AG09309 (cell line): ENCODE results near the gene TNFRSF6B.
"Not testable (repeated sequence)": the region's sequence is repeated elsewhere in the genome, so short reads cannot be mapped to it uniquely, and the experiment has no call there.

Experiments
- DNase-seq: peaks from one replicate; pipeline ENCODE4 v3.0.0-alpha.2; 2010; ENCODE audit warnings: low read depth
- H3K4me3 ChIP-seq: 2 replicates; pipeline ENCODE4 v1.5.1; 2011; ENCODE audit warnings: mild to moderate bottlenecking, low read depth, low read length, moderate library complexity; ENCODE audit not compliant: control insufficient read depth
- CTCF ChIP-seq: IDR thresholded peaks from 2 replicates; pipeline ENCODE4 v1.5.1; 2011; ENCODE audit warnings: mild to moderate bottlenecking, low read depth, low read length, inconsistent platforms; ENCODE audit not compliant: insufficient read depth, control insufficient read depth; ENCODE audit errors: missing control alignments

Gene TNFRSF6B

DNA sequence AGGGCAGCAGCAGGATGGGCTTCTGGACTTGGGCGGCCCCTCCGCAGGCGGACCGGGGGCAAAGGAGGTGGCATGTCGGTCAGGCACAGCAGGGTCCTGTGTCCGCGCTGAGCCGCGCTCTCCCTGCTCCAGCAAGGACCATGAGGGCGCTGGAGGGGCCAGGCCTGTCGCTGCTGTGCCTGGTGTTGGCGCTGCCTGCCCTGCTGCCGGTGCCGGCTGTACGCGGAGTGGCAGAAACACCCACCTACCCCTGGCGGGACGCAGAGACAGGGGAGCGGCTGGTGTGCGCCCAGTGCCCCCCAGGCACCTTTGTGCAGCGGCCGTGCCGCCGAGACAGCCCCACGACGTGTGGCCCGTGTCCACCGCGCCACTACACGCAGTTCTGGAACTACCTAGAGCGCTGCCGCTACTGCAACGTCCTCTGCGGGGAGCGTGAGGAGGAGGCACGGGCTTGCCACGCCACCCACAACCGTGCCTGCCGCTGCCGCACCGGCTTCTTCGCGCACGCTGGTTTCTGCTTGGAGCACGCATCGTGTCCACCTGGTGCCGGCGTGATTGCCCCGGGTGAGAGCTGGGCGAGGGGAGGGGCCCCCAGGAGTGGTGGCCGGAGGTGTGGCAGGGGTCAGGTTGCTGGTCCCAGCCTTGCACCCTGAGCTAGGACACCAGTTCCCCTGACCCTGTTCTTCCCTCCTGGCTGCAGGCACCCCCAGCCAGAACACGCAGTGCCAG is at the start of gene TNFRSF6B:
TSS of gene TNFRSF6B (plus strand) at position 25 of the 729 bp plus-strand sequence. CDS start at position 141, 116 bp downstream.
- DNase-seq, result no peak
- no peak for TF ChIP-seq CTCF
- H3K4me3 ChIP-seq, result peak within 1 kb of the TSS; percentile 9

GRCh38 chr20:63648190-63648589 is 48.3 kb upstream of the TNFRSF6B start:
- DNase-seq, result no peak
- no peak for TF ChIP-seq CTCF
- H3K4me3 ChIP-seq, result no peak overlapping the region

DNA sequence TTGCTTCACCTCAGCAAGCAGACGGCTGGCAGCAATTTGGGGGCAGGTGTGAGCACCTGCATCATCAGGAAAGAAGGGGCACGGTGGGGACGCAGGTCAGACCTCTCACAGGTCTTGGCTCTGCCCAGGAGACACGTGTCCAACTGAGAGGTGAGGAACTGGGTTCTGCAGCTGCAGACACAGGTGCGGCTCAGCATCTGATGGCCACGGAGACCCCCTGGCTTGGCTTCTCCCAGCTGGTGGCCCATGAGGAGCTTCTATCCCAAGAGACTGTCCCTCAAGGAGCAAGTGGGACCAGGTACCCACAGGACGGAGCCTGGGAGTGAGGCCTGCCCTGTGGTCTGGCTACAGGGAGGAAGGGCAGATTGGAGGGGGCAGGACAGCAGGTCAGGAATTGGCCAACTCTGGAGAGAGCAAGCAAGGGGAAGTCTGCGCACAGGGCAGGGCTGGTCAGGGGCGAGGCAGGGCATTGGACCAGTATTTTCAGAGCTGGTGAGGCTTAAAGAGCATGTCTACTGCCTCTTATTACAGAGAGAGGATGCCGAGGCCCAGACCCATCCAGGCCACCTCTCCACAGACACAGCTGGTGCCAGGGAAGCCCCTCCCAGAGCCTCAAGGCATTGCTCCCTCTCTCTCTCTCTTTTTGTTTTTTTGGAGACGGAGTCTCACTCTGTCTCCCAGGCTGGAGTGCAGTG is 47.4 kb upstream of the TNFRSF6B start:
- TF ChIP-seq CTCF, result no peak
- no peak for DNase-seq
- H3K4me3 ChIP-seq, result no peak overlapping the region

GRCh38 chr20:63650486-63650885 is 46.0 kb upstream of the TNFRSF6B start:
- not testable (repeated sequence) for H3K4me3 ChIP-seq, DNase-seq

DNA sequence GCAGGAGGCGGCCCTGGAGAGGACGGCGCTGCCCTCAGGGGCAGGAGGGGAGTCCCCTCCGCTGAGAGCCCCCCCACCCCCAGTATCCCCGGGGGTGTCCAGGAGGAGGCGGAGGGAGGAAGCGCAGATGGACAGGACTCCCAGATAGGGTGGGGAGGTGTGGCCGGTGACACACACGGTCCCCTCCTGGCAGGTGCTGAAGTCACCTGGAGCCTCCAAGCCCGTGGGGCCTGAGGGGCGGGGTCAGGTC is 44.6 kb upstream of the TNFRSF6B start:
- no peak for TF ChIP-seq CTCF
- no peak for DNase-seq
- H3K4me3 ChIP-seq, result peak overlapping the region; percentile 72

- no peak for TF ChIP-seq CTCF
- peak overlapping the region; percentile 72 for H3K4me3 ChIP-seq
- no peak for DNase-seq
These were observed 44.1 kb upstream of the TNFRSF6B start for GRCh38 chr20:63652192-63652980.
